K562 (cell line): ENCODE data around the gene CHD8. TPM values are rescaled to one million over a fixed set of nuclear protein-coding genes. Genes with fewer than 3 reads are reported as not detected.

ENCODE experiments used
- DNMT1 ChIP-seq: fragments of 450-650 bp; IDR thresholded peaks from 2 replicates; pipeline ENCODE4 v1.6.1; 2016; ENCODE audit warnings: antibody characterized with exemption, mild to moderate bottlenecking
- FIP1L1 ChIP-seq: fragments of 200-400 bp; formaldehyde crosslinking; IDR thresholded peaks from 2 replicates; pipeline ENCODE4 v1.6.1; 2018; ENCODE audit warnings: mild to moderate bottlenecking, low read depth, low read length; ENCODE audit not compliant: poor library complexity, severe bottlenecking
- HCFC1 ChIP-seq: IDR thresholded peaks from 2 replicates; pipeline ENCODE4 v1.6.1; 2012; ENCODE audit warnings: low read depth, low read length, improper control_type of control experiment
- JUND ChIP-seq, 2 experiments: IDR thresholded peaks; 2 replicates in 1 of 2; 3 replicates in 1 of 2; pipeline ENCODE4 v1.6.1; 2011; ENCODE audit warnings: borderline replicate concordance in 2 of 2, low read depth in 2 of 2, low read length in 2 of 2, improper control_type of control experiment in 1 of 2, missing biosample characterization in 1 of 2, missing genetic modification characterization in 1 of 2, missing genetic modification reagents in 1 of 2
- KDM5B ChIP-seq: fragments of 200-600 bp; sonication (generic); IDR thresholded peaks from 2 replicates; pipeline ENCODE4 v1.6.1; 2012; ENCODE audit warnings: low read depth, mild to moderate bottlenecking, moderate library complexity, low read length, control low read depth, inconsistent platforms; ENCODE audit not compliant: insufficient replicate concordance
- KLF1 ChIP-seq: fragments of 450-650 bp; IDR thresholded peaks from 2 replicates; pipeline ENCODE4 v1.6.1; 2016; ENCODE audit warnings: missing genetic modification characterization, missing compliant biosample characterization
- KLF6 ChIP-seq: fragments of 250-450 bp; sonication (Bioruptor Pico); IDR thresholded peaks from 2 replicates; pipeline ENCODE4 v1.4.0; 2020; ENCODE audit warnings: mild to moderate bottlenecking, moderate library complexity, borderline replicate concordance
- MEF2D ChIP-seq: conservative IDR thresholded peaks from 2 replicates; pipeline ENCODE4 v1.6.1; 2016; ENCODE audit warnings: low read depth, missing genetic modification characterization, missing compliant biosample characterization
- NCOA6 ChIP-seq: fragments of 450-650 bp; IDR thresholded peaks from 2 replicates; pipeline ENCODE4 v1.6.1; 2017; ENCODE audit warnings: mild to moderate bottlenecking
- NFXL1 ChIP-seq: fragments of 450-650 bp; formaldehyde crosslinking; IDR thresholded peaks from 2 replicates; pipeline ENCODE4 v1.4.0; 2021; ENCODE audit warnings: mild to moderate bottlenecking
- SAFB ChIP-seq: fragments of 200-400 bp; formaldehyde crosslinking; IDR thresholded peaks from 2 replicates; pipeline ENCODE4 v1.6.1; 2017; ENCODE audit warnings: low read depth, low read length, borderline replicate concordance
- SFPQ ChIP-seq: fragments of 200-400 bp; formaldehyde crosslinking; IDR thresholded peaks from 2 replicates; pipeline ENCODE4 v1.6.1; 2017; ENCODE audit warnings: mild to moderate bottlenecking, low read depth, low read length, moderate library complexity
- TOE1 ChIP-seq, 2 experiments: fragments of 450-650 bp in 1 of 2; sonication (generic) in 1 of 2; formaldehyde crosslinking in 1 of 2; IDR thresholded peaks; 2 replicates each; pipeline versions ENCODE4 v1.7.1 to v1.8.0; 2016 to 2022; ENCODE audit warnings: borderline replicate concordance in 2 of 2, mild to moderate bottlenecking in 2 of 2, antibody characterized with exemption in 1 of 2, inconsistent platforms in 1 of 2, low read depth in 1 of 2, missing genetic modification reagents in 1 of 2, moderate library complexity in 1 of 2
- XRCC5 ChIP-seq: fragments of 200-400 bp; formaldehyde crosslinking; IDR thresholded peaks from 2 replicates; pipeline ENCODE4 v1.6.1; 2017; ENCODE audit warnings: low read depth, mild to moderate bottlenecking, low read length
- ZBTB9 ChIP-seq: fragments of 450-650 bp; formaldehyde crosslinking; IDR thresholded peaks from 2 replicates; pipeline ENCODE4 v1.4.0; 2020; ENCODE audit warnings: mild to moderate bottlenecking, moderate library complexity
- ZNF395 ChIP-seq: fragments of 200-800 bp; sonication (Bioruptor generic); IDR thresholded peaks from 2 replicates; pipeline ENCODE4 v1.6.1; 2017; ENCODE audit warnings: missing genetic modification characterization, missing compliant biosample characterization
- ZNF696 ChIP-seq: fragments of 250-450 bp; sonication (Bioruptor Pico); conservative IDR thresholded peaks from 2 replicates; pipeline ENCODE4 v1.4.0; 2020; ENCODE audit warnings: mild to moderate bottlenecking, moderate library complexity
- ZNF717 ChIP-seq: fragments of 250-450 bp; sonication (Bioruptor Pico); IDR thresholded peaks from 2 replicates; pipeline ENCODE4 v1.5.0; 2021
- ZZZ3 ChIP-seq: fragments of 450-650 bp; IDR thresholded peaks from 2 replicates; pipeline ENCODE4 v1.6.1; 2016; ENCODE audit warnings: antibody characterized with exemption, mild to moderate bottlenecking, moderate library complexity
- polyA plus RNA-seq, 8 experiments: library from polyadenylated mRNA; depleted of rRNA in 4 of 8; stranded (reverse) in 5 of 8; unstranded in 3 of 8; fragments of >200 nt; fragmentation: Nextera tagmentation in 2 of 8; fragmentation: Illumina TruSeq in 1 of 8; extraction: Ambion mirVana in 2 of 8; extraction: Trizol in 1 of 8; gene quantifications; 2 replicates each; pipeline versions ENCODE4 v1.2.1 to v1.2.3, GENCODE V29; 2011 to 2014; ENCODE audit warnings: inconsistent platforms in 1 of 8, missing spikeins in 1 of 8
- total RNA-seq, 7 experiments: library from RNA; depleted of rRNA in 6 of 7; stranded (reverse); fragments of >200 nt in 6 of 7; fragmentation: Illumina TruSeq in 2 of 7; extraction: Trizol in 2 of 7; gene quantifications; 2 replicates each; pipeline versions ENCODE4 v1.2.1 to v1.2.3, GENCODE V29; 2011 to 2021; ENCODE audit warnings: low replicate concordance in 1 of 7

The CHD8 gene
- total and polyA plus RNA-seq, 9 of the 15 experiments (the other 6 are each of a cell fraction or from before 2014, with no cell fraction given), result 11.1 to 51.2 (median 32.8) TPM

- TF ChIP-seq ZNF395 (CRISPR knock-in tag) (no peak), ZNF696 (CRISPR knock-in tag) (no peak), NFXL1 (CRISPR knock-in tag) (no peak), SAFB (no peak), MEF2D (tag) (no peak), DNMT1 (no peak), ZBTB9 (CRISPR knock-in tag) (peak; percentile 18; the same call in 1 of the 2 replicates), TOE1 (IDR thresholded peaks at IDR 0.05; ENCODE audit: borderline replicate concordance) (peak; percentile 35; the same call in 1 of the 2 replicates), TOE1 (CRISPR knock-in tag; IDR thresholded peaks at IDR 0.05; ENCODE audit: borderline replicate concordance, low read depth) (no peak), KLF6 (CRISPR knock-in tag) (no peak), HCFC1 (peak; percentile 44), XRCC5 (peak; percentile 81; the same call in 1 of the 2 replicates), JUND (IDR thresholded peaks at IDR 0.05; ENCODE audit: borderline replicate concordance, low read depth, low read length) (peak; percentile 22; the same call in 1 of the 2 replicates), JUND (tag; IDR thresholded peaks at IDR 0.05; ENCODE audit: borderline replicate concordance, low read depth, low read length) (peak; percentile 36; the same call in 2 of the 3 replicates), NCOA6 (no peak), KDM5B (peak; percentile 35), FIP1L1 (no peak), SFPQ (no peak), KLF1 (tag) (no peak), ZZZ3 (no peak; the same call in 1 of the 2 replicates), ZNF717 (no peak)
Observed at GRCh38 chr14:21437063-21437901, 18.6 kb downstream of the CHD8 start (continued).
